GM23338 (cell line): ENCODE measurements around the gene XPC. TPM values are rescaled to one million over a fixed set of nuclear protein-coding genes. Genes with fewer than 3 reads are reported as not detected.

Source experiments
- ATAC-seq: fragments of 200-7000 bp; cut with Tn5 transposase; 3 replicates; pipeline ENCODE4 v1.9.1; 2020
- DNase-seq: peaks from one replicate; pipeline ENCODE4 v3.0.0-alpha.2; 2015; ENCODE audit warnings: low spot score
- H2AFZ ChIP-seq: fragments of 200-600 bp; sonication (generic); 2 replicates; pipeline ENCODE4 v1.8.0; 2016; ENCODE audit warnings: antibody characterized with exemption, mild to moderate bottlenecking, moderate library complexity
- H3F3A ChIP-seq: fragments of 200-600 bp; sonication (generic); replicated peaks from 2 replicates; pipeline ENCODE4 v1.8.0; 2017; ENCODE audit warnings: antibody characterized with exemption, mixed run types, low read depth
- H3K27ac ChIP-seq: fragments of 200-600 bp; sonication (generic); 2 replicates; pipeline ENCODE4 v1.6.1; 2016; ENCODE audit warnings: low read depth
- H3K27me3 ChIP-seq: fragments of 200-600 bp; sonication (generic); 2 replicates; pipeline ENCODE4 v1.8.0; 2016; ENCODE audit warnings: mild to moderate bottlenecking, mixed run types, moderate library complexity; ENCODE audit not compliant: insufficient read depth
- H3K36me3 ChIP-seq: fragments of 200-600 bp; sonication (generic); 2 replicates; pipeline ENCODE4 v1.8.0; 2016; ENCODE audit warnings: mild to moderate bottlenecking; ENCODE audit not compliant: insufficient read depth
- H3K4me1 ChIP-seq: fragments of 200-600 bp; sonication (generic); 2 replicates; pipeline ENCODE4 v1.8.0; 2016; ENCODE audit warnings: mild to moderate bottlenecking, moderate library complexity; ENCODE audit not compliant: insufficient read depth
- H3K4me2 ChIP-seq: fragments of 200-600 bp; sonication (generic); 2 replicates; pipeline ENCODE4 v1.7.1; 2017; ENCODE audit warnings: mixed run types
- H3K4me3 ChIP-seq: fragments of 200-600 bp; sonication (generic); 2 replicates; pipeline ENCODE4 v1.6.1; 2016; ENCODE audit warnings: mixed run types
- H3K79me2 ChIP-seq: fragments of 200-600 bp; sonication (generic); replicated peaks from 2 replicates; pipeline ENCODE4 v1.8.0; 2017; ENCODE audit warnings: mild to moderate bottlenecking; ENCODE audit not compliant: insufficient read depth
- H3K9me2 ChIP-seq: fragments of 200-600 bp; sonication (generic); 2 replicates; pipeline ENCODE4 v1.8.0; 2017; ENCODE audit not compliant: insufficient read depth
- H4K20me1 ChIP-seq: fragments of 200-600 bp; sonication (generic); replicated peaks from 2 replicates; pipeline ENCODE4 v1.8.0; 2017; ENCODE audit warnings: mild to moderate bottlenecking; ENCODE audit not compliant: insufficient read depth
- H3K27ac Mint-ChIP-seq: 2 replicates; pipeline ENCODE4 v1.8.0; 2020; ENCODE audit warnings: inconsistent platforms, mild to moderate bottlenecking, moderate library complexity, mixed read lengths
- H3K27me3 Mint-ChIP-seq: 3 replicates; pipeline ENCODE4 v1.8.0; 2022; ENCODE audit warnings: low read depth, mild to moderate bottlenecking, moderate library complexity, mixed read lengths, inconsistent platforms; ENCODE audit not compliant: insufficient read depth, poor library complexity
- H3K36me3 Mint-ChIP-seq: 3 replicates; pipeline ENCODE4 v1.8.0; 2021; ENCODE audit warnings: low read depth, mild to moderate bottlenecking, inconsistent platforms, moderate library complexity, mixed read lengths
- H3K4me1 Mint-ChIP-seq: 3 replicates; pipeline ENCODE4 v1.8.0; 2020; ENCODE audit warnings: mild to moderate bottlenecking, inconsistent platforms, mixed read lengths
- H3K4me3 Mint-ChIP-seq: 3 replicates; pipeline ENCODE4 v1.8.0; 2021; ENCODE audit warnings: moderate library complexity, mild to moderate bottlenecking, inconsistent platforms, mixed read lengths
- H3K9me3 Mint-ChIP-seq: 3 replicates; pipeline ENCODE4 v1.8.0; 2020; ENCODE audit warnings: moderate library complexity, mild to moderate bottlenecking, inconsistent platforms, mixed read lengths
- CTCF ChIP-seq, 2 experiments: fragments of 200-600 bp in 1 of 2; sonication (generic) in 1 of 2; conservative IDR thresholded peaks; 2 replicates each; pipeline versions ENCODE4 v1.5.1 to v1.6.1; 2016 to 2017; ENCODE audit warnings: antibody characterized with exemption in 2 of 2, low read depth in 2 of 2, mild to moderate bottlenecking in 2 of 2, moderate library complexity in 1 of 2
- EZH2 ChIP-seq: fragments of 200-600 bp; sonication (generic); IDR thresholded peaks from one replicate; pipeline ENCODE4 v1.8.0; 2017; ENCODE audit warnings: antibody characterized with exemption, mild to moderate bottlenecking, low read depth; ENCODE audit not compliant: unreplicated experiment
- POLR2AphosphoS5 ChIP-seq: IDR thresholded peaks from 2 replicates; pipeline ENCODE4 v1.6.1; 2016; ENCODE audit warnings: antibody characterized with exemption, low read depth
- REST ChIP-seq: IDR thresholded peaks from one replicate; pipeline ENCODE4 v1.6.1; 2018; ENCODE audit warnings: antibody characterized with exemption; ENCODE audit not compliant: unreplicated experiment
- ZNF331 ChIP-seq: fragments of 250-450 bp; sonication (Bioruptor Pico); IDR thresholded peaks from 2 replicates; pipeline ENCODE4 v1.5.0; 2020; ENCODE audit warnings: low read depth, mild to moderate bottlenecking, moderate library complexity
- ZNF462 ChIP-seq: fragments of 250-450 bp; sonication (Bioruptor Pico); IDR thresholded peaks from 2 replicates; pipeline ENCODE4 v1.5.0; 2020; ENCODE audit warnings: mild to moderate bottlenecking, moderate library complexity
- polyA plus RNA-seq: library from polyadenylated mRNA; unstranded; fragments of >200 nt; fragmentation: Nextera tagmentation; extraction: Ambion mirVana; gene quantifications from 2 replicates; pipeline ENCODE4 v1.2.1, GENCODE V29; 2016
- total RNA-seq: library from RNA; depleted of rRNA; stranded (reverse); fragments of >200 nt; shearing (Covaris generic); gene quantifications from 2 replicates; pipeline ENCODE4 v1.2.3, GENCODE V29; 2014

The XPC gene
- total and polyA plus RNA-seq, 2 experiments from 2014 or later: 34.9 to 41.5 TPM

- H3K4me3 ChIP-seq: no peak overlapping the region
- DNase-seq (peak; percentile 40), ATAC-seq (peak; percentile 31; the same call in 2 of the 3 replicates)
- no peak overlapping the region for H3K27ac ChIP-seq
- no peak overlapping the region for H2AFZ ChIP-seq
- Mint-ChIP-seq H3K36me3 (peaks cover 38% of the 10 kb centered on the region), H3K4me1 (peaks cover 10% of the 10 kb centered on the region; the same call in 2 of the 3 replicates), H3K9me3 (no peaks in the 10 kb centered on the region), H3K27ac (no peak overlapping the region), H3K4me3 (no peak overlapping the region), H3K27me3 (no peaks in the 10 kb centered on the region)
- no peak overlapping the region for H3K4me2 ChIP-seq
- peaks cover 14% of the 10 kb centered on the region for H3K36me3 ChIP-seq
- H3K4me1 ChIP-seq: peaks cover 5% of the 10 kb centered on the region; the same call in 1 of the 2 replicates
- no peaks in the 10 kb centered on the region for H3K9me2 ChIP-seq
- H4K20me1 ChIP-seq: peaks cover 4% of the 10 kb centered on the region
- 0 out of 2 replicates have a peak, but pooled peaks cover 5% of the 10 kb centered on the region for H3K79me2 ChIP-seq
- H3K27me3 ChIP-seq: no peaks in the 10 kb centered on the region
- no peaks in the 10 kb centered on the region for H3F3A ChIP-seq
- no peak for TF ChIP-seq POLR2AphosphoS5
- TF ChIP-seq CTCF (conservative IDR thresholded peaks at IDR 0.05; ENCODE audit: low read depth in 2 of 2): peak; percentile 55 to 65
- no peak for TF ChIP-seq ZNF331 (CRISPR knock-in tag)
Observed at GRCh38 chr3:14113965-14114635, 64.3 kb downstream of the XPC start.

- H3K4me2 ChIP-seq: no peak overlapping the region
- no peaks in the 10 kb centered on the region for H4K20me1 ChIP-seq
- H2AFZ ChIP-seq: no peak overlapping the region
- Mint-ChIP-seq H3K36me3 (peaks cover 38% of the 10 kb centered on the region), H3K9me3 (no peaks in the 10 kb centered on the region), H3K4me1 (no peaks in the 10 kb centered on the region; the same call in 2 of the 3 replicates), H3K27me3 (no peaks in the 10 kb centered on the region), H3K4me3 (no peak overlapping the region), H3K27ac (no peak overlapping the region)
- no peaks in the 10 kb centered on the region for H3K4me1 ChIP-seq
- no peak overlapping the region for H3K4me3 ChIP-seq
- H3K9me2 ChIP-seq: no peaks in the 10 kb centered on the region
- H3F3A ChIP-seq: no peaks in the 10 kb centered on the region
- no peak overlapping the region for H3K27ac ChIP-seq
- DNase-seq: no peak
- no peak for ATAC-seq
- H3K36me3 ChIP-seq: peaks cover 10% of the 10 kb centered on the region
- no peaks in the 10 kb centered on the region for H3K27me3 ChIP-seq
- no peaks in the 10 kb centered on the region for H3K79me2 ChIP-seq
- no peak for TF ChIP-seq ZNF462 (CRISPR knock-in tag)
- no peak for TF ChIP-seq CTCF (conservative IDR thresholded peaks at IDR 0.05; ENCODE audit: low read depth in 2 of 2)
- TF ChIP-seq EZH2: no peak
- no peak for TF ChIP-seq REST
Observed at GRCh38 chr3:14110699-14111098, 67.7 kb downstream of the XPC start.
